Stimulated activated CD4-positive, alpha-beta T cell treated with anti-CD3 and anti-CD28 coated beads, Interleukin-15, amount 100 ng/mL, for 1 hour (primary cell): Measurements from ENCODE around the gene EEF1AKMT2.

Experiments
- DNase-seq, 2 donors: peaks; one replicate each; pipeline ENCODE4 v3.0.0-alpha.2; 2020; ENCODE audit warnings: low read depth in 1 of 2, low spot score in 1 of 2

EEF1AKMT2 gene

DNA sequence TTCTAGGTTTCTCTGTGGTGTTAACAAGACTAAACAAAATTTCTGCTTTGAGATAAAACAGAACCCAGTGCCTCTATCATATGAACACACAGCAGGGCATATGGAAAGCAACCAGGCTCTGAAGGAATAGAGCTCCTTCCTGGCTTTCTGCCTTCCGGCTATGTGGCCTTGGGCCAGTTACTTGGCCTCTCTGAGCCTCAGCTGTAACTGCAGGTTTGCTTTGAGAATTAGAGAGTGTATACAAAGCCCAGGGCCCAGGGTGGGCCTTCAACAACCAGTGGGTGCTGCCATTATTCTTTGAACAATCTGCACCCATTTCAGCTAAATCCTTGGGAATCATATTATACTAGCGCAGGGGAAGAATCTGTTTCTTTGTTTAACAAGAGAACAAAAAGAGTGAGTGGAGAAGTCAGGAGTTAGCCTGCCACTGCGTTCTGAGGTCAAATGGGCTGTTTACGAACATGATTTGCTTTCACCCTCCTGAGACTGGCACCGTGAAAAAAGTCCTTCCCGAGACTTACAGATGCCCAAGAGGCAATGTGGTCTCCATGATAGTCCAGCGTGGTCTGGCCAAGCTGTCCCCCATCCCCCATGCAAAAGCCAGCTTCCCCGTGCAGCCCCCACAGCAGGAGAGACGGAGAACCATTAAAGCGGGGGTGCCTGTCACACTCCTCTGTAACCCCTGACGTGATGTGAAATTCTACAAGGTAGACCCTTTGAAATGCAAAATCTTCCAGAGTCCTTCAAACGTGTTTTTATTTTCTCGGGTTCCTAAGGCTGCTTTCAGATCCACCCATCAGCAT, 52.4 kb downstream of the EEF1AKMT2 start:
- DNase-seq: no peak

DNA sequence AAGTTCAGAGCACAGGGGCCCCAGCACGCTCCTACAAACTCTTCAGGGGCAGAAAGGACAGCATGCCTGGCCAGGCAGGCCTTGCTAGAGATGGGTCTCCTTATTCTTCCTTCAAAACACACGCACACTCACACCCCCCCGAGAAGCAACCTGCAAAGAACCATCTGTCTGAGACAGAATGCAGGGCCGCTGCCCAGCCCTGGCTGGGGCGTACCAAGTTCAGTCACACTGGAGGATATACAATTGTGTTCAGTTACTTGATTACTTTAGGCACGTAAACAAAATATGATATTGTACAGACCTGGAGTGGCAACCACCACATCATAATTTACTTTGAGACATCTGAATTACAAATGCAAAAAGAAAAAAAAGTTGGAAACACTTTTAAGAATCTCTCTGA, 53.2 kb downstream of the EEF1AKMT2 start:
- no peak for DNase-seq

DNA sequence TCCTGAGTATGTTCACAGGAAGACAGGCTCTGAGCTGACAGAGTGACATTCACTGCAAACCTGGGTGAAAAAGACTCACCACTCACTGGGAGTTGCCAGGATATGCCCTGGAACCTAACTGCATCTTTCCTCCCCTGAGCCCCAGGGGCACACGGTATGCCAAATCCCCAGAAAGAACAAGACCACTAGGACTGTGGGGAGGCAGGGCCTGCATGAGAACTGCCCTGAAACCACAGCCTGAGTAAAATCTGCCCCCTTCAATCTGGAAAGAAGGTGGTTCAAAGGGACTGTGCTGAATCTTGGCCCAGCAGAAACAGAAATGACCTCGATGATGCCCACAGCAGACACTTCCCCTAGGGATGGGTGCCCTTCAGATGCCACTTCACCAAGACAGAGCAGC, 54.0 kb downstream of the EEF1AKMT2 start:
- no peak for DNase-seq

DNA sequence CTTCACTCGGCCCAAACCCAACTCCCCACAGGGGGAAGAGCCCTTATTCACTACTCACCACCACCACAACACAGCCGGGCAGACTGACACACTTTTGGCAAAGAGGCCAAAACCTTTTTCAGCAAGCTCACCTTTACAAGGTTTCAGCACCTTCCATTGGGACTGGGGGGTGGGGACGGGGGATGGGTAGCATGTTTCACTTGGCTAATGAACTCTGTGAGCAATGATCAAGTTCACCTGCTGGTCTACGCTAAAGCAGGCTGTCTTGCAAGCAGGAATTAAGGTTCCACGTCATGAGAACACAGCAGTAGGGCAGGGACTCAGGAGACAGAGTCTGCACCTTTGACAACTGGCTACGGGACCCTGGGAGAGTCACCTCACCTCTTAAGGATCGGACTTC, 54.5 kb downstream of the EEF1AKMT2 start:
- DNase-seq: no peak

DNA sequence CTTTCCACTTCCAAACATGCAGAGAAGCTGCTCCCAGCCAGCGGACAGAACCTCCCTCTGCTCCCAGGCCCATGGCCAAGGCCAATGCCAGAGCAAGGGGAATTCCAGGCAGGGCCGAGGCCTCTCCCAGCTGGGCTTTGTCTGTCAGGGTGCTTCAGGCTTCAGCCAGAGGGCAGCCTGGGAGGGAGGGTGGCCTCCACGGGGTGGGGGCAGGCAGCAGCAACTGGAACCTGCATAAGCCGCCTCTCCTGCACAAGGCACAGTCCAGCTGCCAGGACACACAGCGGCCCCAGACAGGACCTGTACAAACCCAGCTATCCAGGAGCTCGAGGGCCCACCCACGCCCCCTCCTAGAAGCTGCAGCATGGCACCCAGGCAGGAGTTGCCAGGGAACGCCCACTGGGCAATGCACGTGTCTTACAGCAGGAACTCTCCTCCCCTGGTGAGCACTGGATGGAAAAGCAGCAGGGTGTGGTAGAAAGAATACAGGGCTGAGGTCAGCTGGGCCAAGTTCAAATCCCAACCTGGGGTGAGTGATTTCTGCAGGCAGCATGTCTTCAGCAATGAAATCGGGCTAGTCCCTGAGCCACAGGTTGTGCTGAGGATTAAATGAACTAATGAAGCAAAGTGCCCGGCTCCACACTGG, 55.1 kb downstream of the EEF1AKMT2 start:
- DNase-seq: no peak

DNA sequence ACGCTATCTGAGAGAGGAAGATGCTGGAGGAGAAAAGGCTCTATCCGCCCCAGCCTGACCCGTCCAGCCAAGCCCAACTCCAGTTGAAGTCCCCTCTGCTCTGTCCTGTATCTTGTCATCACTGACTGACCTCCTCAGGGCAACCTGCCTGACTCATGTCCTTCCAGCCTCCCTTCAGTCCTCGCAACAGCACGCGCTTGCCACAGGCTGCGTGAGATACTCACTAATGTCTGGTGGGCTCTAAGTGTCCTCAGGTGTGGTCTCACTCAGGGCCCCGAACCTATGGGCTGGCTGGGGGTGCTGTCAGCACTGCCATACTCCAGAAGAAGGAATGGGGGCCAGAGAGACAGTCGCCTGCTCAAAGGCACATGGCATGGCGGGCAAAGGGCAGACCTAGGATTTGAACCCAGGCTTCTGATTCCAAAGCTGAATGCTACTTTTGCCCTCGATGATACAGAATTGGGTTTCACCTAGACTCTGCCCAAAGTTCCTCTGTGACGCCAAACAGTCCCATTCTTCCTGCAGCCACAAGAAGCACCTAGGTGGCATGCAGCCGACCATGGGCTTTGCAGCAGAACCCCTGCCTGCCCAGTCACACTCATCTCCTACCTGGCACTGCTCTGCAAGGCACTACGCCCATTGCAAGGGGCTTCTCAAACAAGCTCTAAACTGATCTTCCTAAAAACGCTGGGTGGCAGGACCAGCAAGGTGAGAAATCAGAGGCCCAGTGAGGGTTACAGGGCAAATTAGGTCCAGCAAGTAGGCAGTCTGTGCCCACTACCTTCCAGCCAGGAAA, 56.0 kb downstream of the EEF1AKMT2 start:
- DNase-seq: no peak

DNA sequence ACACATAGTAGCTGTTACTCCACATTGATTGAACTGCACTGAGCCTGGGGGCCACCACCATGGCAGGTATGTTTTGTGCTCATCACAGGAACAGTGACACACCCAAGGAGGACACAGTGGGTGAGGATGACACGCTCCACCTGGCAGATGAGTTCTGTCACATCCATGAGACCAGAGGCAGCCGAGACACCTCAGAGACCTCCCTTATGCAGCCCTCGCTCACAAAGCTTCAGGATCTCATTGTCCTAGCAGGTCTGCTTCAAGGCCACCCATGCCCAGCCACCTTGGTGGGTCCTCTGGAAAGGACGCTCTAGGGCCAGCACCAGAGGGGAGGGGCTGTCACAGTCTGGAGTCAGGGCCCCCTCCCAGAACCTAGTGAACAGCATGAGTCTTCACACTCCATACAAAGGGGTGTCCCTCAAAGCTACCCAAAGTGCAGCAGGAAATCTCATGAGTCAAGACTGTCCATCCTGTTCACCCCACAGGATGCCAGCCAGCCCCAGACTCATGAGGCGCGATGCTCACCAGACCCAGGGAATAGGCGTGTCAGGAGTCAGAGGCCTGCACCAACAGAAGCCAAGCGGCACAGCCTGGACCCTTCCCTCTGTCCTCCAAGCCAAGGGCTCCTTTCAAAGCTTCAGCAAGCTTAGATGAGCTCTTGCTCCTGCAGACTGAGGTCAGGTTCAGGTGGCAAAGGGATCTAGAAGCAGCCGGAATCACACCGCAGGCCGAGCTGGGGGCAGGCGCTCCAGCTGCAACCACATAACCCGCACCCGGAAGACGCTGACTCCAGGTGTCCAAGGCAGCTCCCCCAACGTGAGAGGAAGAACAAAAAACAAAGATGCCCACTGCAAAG, 57.1 kb downstream of the EEF1AKMT2 start:
- no peak for DNase-seq

DNA sequence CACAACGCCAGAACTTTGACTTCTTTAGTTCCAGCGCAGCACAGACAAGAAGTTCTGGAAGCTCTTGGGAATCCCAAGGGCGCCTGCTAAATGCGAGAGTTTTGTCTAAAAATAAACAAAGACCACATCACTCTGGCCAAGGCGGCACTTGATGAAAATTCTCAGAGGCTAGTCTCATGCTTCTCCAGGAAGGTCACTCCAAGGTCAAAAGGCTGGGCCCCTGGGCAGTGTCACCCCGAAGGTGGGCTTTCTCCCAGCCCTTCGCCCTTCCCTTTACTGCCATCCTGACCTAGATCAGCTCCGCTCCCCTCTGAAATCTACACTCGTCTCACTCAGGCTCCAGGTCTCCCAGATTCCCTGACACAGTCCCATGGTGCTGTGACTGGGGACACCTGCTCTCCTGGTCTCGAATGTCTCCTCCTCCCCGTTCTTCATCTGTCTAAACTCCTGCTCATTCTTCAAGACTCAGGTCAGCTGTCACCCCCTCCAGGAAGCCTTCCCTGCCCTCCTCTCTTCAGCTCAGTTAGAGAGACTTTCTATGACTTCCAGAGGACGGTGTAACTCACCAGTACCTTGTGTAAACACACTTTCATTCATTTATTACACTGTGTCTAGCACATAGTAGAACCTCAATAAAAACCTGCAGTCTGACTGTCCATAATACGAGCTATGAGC, 58.0 kb downstream of the EEF1AKMT2 start:
- DNase-seq: no peak

DNA sequence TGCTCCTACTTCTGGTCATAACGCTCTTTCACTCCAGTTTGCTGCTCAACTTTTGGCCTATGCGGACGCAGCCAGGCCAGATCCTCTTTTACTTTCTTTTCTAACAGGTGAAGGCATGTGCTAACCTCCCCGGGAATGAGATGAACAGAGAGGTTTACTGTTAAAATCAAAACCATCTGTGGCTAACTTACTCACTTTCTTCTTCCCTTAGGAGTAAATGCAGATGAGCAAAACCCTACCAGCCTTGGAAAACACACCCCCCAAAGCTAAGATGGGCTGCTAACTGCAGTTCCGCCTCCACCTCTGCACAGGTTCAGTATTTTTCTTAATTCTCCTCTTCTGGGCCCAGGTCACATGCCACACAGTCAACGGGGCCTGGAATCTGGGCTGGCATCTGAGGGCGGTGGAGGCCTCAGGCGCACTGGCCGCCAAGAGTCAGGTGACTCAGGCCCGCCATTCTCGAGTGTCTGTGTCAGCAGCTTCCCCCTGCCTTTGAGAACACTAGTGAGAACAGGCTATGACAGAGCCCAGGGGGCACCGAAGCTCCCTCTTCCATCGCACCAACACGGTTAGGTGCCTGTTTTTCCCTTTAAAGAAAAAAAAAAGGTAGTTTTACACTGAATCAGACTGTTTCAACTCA, 58.6 kb downstream of the EEF1AKMT2 start:
- peak in 1 of 2 donors; percentile 49 for DNase-seq

DNA sequence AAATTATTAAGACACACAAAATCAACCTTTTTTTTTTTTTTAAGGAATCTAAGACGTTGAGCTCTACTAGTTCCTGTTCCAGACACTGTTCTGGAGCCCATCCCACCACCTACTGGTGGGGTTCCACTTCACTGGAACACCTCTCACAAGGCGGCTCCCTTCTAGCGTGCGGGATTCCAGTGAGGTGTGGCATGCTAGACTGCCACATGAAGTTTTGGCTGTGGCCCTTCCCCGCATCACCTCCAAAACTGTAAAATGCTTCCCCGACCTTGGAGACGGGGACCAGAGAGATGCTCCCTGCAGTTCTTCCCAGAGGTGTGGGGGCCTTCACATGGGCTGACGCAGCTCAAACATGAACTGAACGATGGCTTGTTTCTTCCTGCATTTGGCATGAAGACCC, 60.1 kb downstream of the EEF1AKMT2 start:
- DNase-seq: no peak

DNA sequence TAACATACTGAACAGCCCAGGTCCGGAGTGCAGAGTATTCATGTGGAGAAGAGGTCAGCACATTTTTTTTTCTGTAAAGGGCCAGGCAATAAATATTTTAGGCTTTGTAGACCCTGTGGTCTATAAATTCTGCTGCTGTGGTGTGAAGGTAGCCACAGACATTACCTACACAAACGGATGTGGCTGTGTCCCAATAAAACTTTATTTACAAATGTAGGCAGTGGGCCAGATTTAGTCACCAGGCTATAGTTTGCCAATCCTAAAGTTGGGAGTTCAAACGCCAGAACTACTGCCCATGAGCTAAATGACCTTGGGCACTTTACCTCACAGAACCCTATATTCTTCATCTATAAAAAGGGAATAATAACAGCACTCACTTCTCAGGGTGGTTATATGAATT, 60.9 kb downstream of the EEF1AKMT2 start:
- DNase-seq: no peak

DNA sequence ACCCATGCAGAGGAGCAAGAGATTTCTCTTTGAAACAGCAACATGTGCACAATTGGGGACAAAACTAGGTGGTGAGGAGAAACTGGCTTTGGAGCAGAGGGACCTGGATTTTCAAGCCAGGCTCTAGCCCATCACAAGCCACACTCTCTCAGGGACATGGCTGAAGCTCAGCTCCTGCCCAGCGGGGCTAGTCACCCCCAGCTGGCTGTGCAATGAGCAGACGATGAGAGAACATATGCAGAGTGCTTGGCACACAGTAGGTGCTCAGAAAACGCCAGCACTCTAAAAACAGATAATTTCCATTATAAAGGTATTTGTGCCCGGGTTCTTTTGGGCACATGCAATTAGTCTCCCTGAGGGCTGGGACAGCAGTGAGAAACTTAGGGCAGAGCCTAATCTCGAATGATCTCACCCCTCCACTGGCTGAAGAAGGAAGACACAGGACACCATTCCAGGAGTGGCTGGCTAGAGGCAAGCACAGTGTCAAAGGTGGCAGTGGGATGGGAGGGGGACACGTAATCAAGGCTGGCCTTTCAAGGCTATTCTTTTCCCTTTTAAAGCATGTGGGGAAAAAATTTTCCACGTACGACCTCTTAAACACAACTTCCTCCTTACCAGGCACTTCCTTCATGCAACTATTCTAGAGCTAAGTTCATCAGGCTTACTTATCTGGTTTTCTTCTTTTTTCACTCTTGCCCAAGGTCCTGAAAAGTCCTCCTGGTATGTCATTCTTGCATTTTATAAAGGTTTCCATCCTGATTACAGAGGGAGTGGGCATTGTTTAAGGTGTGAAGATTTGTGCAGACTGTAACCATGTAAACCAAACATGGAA, 62.6 kb downstream of the EEF1AKMT2 start:
- no peak for DNase-seq

DNA sequence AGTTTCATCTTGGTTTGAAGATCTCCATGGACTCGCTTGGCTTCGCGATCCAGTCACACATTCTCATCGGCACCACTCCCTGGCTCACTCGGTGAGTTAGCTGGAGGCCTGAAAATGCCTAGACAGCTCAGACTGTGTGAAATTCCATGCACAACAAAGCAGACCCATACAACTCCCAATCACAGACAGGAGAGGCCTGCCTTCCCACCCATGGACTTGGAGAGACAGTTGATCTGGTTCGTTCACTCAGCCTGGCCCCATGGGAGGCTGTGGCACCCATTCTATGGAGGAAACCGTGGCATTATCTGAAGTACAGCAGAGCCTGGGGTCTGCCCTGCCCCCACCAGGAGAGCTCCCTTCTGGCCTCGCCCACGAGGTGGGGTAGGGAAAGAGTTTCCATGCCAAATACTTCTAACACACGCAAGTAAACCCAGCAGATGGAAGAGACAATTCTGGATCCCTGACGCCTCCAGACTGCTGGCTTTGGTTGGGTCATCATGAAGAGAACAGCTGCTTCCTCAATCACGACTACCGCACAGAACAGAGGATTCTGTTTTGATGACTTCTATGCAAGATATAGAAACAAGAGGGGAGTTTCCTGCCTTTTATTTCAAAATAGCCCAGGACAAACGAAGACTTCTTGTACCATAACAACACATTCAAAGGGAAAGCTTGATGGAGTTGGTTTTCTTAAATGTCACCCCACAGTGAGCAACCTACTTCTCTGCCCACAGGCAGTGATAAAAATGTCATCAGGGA, 63.4 kb downstream of the EEF1AKMT2 start:
- no peak for DNase-seq

DNA sequence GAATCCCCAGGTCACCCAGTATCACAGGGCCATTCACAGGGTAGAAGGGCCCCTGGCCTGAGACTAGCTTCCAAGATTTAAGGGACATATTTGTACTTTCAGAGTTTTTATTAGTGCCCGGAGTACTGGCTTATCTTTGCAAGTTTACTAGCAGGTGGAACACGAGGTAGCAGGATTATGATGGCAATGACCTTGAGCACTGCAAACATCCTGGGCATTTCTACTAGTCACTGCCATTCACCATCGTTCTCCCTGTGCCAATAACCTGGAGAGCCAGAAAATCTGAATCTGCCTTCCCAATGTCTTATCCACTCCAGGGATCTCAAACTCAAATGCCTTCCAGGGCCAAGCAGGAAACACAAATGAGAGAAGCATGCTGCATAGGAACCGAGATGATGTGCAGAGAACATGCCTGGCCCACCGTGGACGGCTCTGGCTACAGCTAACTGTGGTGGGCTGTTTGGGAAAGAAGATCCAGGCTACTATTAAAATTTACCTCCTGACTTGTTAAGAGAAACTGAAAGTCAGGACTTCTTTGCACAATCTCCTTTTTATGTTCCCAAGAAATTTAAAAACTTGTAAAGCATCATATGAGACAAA, 64.2 kb downstream of the EEF1AKMT2 start:
- no peak for DNase-seq

DNA sequence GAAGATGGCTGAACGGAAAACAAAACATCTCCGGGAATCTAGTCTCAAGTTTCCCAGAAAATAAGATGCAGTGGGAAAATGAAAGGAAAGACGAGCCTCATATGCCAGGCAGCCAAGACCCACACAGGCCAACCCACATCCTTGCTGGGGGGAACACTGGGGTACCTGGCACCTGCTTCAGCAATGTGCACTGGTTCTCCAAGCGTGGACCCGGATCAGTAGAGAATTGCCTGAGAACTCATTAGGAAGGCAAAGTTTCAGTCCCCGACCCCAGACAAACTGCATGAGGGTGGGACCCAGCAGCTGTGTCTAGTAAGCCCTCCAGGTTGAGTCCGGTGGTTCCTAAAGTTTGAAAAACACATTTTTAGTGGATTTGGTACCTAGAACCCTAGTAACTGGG, 65.9 kb downstream of the EEF1AKMT2 start:
- DNase-seq: no peak

DNA sequence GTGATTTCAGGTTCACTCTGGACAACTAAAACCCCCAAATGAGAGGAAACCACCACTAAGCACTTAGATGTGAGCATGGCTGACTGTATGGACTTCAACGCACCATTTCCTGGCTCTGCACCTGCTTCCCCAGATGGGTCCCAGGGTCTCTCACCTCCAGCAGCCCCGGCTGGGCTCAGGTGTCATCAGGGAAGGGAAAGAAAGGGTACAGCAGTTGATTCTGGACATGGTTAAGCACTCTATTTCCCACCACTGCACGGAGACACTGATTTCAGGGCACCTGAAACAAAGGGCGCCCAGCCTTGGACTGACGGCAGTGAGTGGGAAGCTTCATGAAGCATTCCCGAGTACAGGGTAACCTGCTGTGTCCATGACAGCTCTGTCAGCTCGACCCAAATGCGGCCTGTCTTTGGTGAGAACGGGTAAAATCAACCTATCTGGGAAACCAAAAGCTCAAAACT, 66.5 kb downstream of the EEF1AKMT2 start:
- DNase-seq: no peak

DNA sequence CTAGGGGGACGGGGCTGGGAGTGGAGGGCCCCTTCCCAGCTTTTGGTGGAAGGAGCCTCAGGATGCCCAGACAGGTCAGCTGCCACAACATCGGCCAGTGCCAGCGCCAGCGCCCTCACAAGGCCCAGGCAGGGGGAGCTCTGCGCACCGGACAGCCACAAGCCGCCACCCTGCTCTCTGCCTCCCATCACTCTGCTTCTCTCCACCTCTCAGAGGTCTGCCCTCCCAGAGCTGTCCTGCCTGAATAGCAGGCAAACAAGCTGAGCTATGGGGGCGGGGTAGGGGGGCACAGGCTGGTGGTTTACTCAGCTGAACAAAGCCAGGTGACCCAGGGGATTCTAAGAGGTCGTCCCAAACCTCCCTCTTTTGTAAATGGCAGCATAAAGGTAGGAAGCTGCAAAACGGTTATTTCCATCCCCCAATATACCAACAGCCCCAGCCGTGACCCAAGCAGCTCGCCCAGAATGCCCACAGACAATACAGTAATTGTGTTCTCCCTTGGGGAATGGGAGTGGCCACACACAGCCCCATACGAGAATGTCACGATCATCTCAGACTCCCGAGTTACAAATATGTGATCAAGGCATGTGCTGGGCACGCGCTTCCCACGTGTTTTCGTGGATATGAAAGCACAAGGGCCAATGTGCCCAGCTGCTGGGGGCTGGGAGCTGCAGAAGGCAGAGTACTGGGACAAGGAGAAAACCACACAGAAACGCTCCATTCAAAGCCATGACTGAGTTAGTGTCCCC, 67.2 kb downstream of the EEF1AKMT2 start:
- no peak for DNase-seq
